SK-N-MC (cell line): ENCODE results near the gene SDF2.

Experiments
- DNase-seq: peaks from one replicate; pipeline ENCODE4 v3.0.0-alpha.2; 2011; ENCODE audit warnings: low read depth, low spot score
- H3K27ac ChIP-seq: fragments of 200-600 bp; sonication (generic); 2 replicates; pipeline ENCODE4 v1.5.1; 2016; ENCODE audit warnings: mixed run types
- H3K36me3 ChIP-seq: fragments of 200-600 bp; sonication (generic); 2 replicates; pipeline ENCODE4 v1.6.1; 2017; ENCODE audit warnings: antibody characterized with exemption, low read length, mixed read lengths; ENCODE audit not compliant: insufficient read depth
- H3K4me3 ChIP-seq: fragments of 200-600 bp; sonication (generic); 2 replicates; pipeline ENCODE4 v1.5.1; 2016
- H3K9ac ChIP-seq: fragments of 200-600 bp; sonication (generic); 2 replicates; pipeline ENCODE4 v1.8.0; 2017; ENCODE audit warnings: mixed run types, mixed read lengths; ENCODE audit not compliant: insufficient read length
- H3K9me3 ChIP-seq: fragments of 200-600 bp; sonication (generic); 2 replicates; pipeline ENCODE4 v1.6.1; 2017; ENCODE audit warnings: low read depth, mild to moderate bottlenecking, antibody characterized with exemption, low read length, moderate library complexity, mixed read lengths
- EZH2 ChIP-seq: fragments of 200-600 bp; sonication (generic); IDR thresholded peaks from one replicate; pipeline ENCODE4 v1.6.1; 2017; ENCODE audit warnings: antibody characterized with exemption
- FOXP2 ChIP-seq: optimal IDR thresholded peaks from 2 replicates; pipeline ENCODE3; 2011; ENCODE audit warnings: mild to moderate bottlenecking, moderate library complexity; ENCODE audit not compliant: insufficient read depth; ENCODE audit errors: extremely low read length, control extremely low read depth
- POLR2AphosphoS5 ChIP-seq: IDR thresholded peaks from 2 replicates; pipeline ENCODE4 v1.6.1; 2012; ENCODE audit warnings: mild to moderate bottlenecking, low read depth, low read length, borderline replicate concordance

Gene SDF2

DNA sequence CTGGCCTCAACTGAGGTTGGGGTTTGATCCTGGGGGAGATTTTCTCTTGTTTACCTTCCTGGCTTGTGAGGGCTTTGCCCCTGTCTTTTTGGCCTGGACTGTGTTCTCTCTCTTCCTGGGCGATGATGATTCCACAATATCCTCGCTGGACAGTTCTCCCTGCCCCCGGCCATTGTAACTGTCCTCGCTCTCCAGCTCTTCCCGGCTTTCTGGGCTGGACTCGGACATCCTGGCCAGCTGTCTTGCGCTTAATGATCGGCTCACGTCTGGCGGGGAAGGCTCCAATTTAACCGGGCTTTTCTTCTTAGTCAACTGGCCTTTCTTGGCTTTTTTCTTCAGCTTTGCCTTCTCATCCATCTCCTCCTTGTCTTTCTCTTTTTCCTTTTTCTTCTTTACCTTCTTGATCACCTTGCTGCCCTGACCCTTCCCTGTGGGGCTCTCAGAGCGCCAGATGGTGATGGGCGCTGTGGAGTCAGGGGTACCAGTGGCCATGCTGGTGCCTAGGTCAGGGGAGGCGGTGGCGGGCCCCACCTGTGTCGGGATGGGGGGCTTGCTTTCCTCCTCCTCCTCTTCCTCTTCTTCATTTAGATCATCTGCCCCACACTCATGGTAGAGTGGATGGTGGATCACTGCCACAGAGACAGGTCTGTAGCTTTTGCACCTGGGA lies 42.0 kb upstream of the SDF2 start:
- Histone ChIP-seq H3K9me3 (no peaks in the 10 kb centered on the region), H3K27ac (no peak overlapping the region), H3K4me3 (no peak overlapping the region), H3K9ac (no peak overlapping the region), H3K36me3 (peaks cover 40% of the 10 kb centered on the region; the same call in 1 of the 2 replicates)
- no peak for DNase-seq
- TF ChIP-seq FOXP2: no peak
- TF ChIP-seq POLR2AphosphoS5: no peak
- TF ChIP-seq EZH2: no peak

DNA sequence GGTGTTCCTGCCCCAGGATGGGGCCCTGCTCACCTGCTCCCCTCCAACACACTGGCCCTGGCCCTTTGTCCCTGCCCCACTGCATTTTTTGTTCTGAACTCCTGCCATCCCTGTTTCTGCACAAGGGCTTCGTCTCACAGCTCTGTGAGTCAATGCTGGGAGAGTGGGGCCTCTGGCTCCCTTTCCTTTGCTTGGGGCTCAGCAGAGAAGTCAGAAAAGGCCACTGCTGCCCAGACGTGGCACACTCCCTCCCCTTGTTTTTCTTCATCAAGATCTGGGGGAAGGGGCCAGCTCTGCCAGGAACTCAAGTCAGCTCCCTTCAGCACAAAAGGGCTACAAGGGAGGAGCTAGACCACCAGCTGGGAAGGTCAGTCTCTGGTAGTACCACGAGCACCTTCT lies 41.0 kb upstream of the SDF2 start:
- peaks cover 50% of the 10 kb centered on the region; the same call in 1 of the 2 replicates for H3K36me3 ChIP-seq
- no peak overlapping the region for H3K4me3 ChIP-seq
- no peaks in the 10 kb centered on the region for H3K9me3 ChIP-seq
- no peak for DNase-seq
- TF ChIP-seq FOXP2 (no peak), POLR2AphosphoS5 (no peak), EZH2 (no peak)
- H3K27ac ChIP-seq: no peak overlapping the region
- H3K9ac ChIP-seq: no peak overlapping the region

DNA sequence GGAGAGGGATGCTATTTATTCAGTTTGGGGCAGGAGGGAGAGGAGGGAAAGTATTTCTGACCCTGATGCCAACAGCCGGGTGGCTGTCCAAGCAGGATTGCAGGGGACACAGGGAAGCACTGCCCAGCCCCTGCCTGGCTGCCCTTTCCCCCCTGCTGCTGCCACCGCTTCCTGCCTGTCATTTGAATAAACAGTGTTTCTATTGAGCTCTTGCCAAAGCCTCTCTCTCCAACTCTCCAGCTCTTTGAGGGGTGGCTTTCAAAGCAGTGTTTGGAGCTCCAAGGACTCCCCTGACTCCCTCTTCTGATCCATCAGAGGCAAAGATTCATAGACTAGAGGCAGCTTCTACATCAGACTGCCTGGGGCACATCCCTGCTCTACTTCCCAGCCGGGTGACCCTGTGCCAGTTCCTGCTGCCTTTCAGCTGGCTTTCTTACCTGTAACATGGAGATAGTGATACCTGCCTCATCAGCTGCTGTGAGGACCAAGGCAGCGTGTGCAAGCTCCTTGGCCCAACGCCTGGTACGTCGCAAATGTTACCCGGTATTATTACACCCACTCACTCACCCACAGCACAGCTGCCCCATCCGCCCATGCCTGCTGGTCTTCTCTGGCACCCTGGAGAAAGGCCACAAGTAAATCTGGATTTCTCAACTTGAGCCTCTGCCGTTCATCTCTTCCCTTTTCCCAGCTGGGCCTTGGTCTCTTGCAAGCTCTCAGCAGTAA lies 40.5 kb upstream of the SDF2 start:
- Histone ChIP-seq H3K36me3 (peaks cover 55% of the 10 kb centered on the region), H3K27ac (no peak overlapping the region), H3K9ac (no peak overlapping the region), H3K4me3 (no peak overlapping the region), H3K9me3 (no peaks in the 10 kb centered on the region)
- no peak for DNase-seq
- TF ChIP-seq POLR2AphosphoS5 (no peak), EZH2 (no peak), FOXP2 (no peak)

DNA sequence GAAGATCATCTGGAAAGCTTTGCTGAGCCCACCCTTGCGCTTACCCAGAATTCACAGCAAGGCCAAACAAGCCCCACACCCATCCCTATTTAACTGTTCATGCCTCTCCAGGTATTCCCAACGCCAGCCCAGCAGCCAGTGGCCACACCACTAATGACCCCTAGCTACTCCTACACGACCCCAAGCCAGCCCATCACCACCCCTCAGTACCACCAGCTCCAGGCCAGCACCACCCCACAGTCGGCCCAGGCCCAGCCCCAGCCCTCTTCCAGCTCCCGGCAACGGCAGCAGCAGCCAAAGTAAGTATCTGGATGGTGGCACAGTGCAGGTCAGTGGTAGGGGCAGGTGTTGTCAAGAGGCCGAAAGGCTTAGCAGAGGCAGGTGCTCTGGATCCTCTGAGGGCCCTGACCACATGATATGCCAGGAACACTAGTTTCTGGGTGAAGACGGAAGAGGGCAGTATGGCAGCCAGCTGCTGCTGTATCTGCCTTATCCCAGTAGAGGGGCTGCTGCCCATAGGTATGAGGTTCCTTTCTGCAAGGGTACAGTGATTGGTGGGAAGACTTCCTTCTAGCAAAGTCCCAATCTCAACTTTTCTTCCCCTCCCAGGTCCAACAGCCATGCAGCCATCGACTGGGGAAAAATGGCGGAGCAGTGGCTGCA lies 39.3 kb upstream of the SDF2 start:
- H3K9ac ChIP-seq: no peak overlapping the region
- TF ChIP-seq FOXP2 (no peak), POLR2AphosphoS5 (no peak), EZH2 (no peak)
- DNase-seq: no peak
- H3K4me3 ChIP-seq: no peak overlapping the region
- H3K36me3 ChIP-seq: peaks cover 68% of the 10 kb centered on the region
- no peak overlapping the region for H3K27ac ChIP-seq
- no peaks in the 10 kb centered on the region for H3K9me3 ChIP-seq

DNA sequence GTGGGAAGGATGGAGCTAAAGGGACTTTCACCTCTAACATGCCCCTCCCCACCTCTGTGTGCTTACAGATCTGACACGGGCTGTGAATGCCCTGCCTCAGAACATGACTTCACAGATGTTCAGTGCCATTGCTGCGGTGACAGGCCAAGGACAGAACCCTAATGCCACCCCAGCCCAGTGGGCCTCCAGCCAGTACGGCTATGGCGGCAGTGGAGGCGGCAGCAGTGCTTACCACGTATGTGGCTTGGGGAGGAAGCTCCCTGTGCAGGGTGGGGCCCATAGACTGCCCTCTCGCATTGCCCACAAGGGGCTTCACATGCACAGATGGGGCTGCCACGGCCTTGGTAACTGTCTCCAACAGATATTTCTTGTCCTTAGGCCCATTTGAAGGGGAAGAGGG lies 38.6 kb upstream of the SDF2 start:
- DNase-seq: no peak
- Histone ChIP-seq H3K9me3 (no peaks in the 10 kb centered on the region), H3K4me3 (no peak overlapping the region), H3K9ac (no peak overlapping the region), H3K27ac (no peak overlapping the region), H3K36me3 (peaks cover 74% of the 10 kb centered on the region)
- TF ChIP-seq POLR2AphosphoS5: no peak
- no peak for TF ChIP-seq FOXP2
- TF ChIP-seq EZH2: no peak

DNA sequence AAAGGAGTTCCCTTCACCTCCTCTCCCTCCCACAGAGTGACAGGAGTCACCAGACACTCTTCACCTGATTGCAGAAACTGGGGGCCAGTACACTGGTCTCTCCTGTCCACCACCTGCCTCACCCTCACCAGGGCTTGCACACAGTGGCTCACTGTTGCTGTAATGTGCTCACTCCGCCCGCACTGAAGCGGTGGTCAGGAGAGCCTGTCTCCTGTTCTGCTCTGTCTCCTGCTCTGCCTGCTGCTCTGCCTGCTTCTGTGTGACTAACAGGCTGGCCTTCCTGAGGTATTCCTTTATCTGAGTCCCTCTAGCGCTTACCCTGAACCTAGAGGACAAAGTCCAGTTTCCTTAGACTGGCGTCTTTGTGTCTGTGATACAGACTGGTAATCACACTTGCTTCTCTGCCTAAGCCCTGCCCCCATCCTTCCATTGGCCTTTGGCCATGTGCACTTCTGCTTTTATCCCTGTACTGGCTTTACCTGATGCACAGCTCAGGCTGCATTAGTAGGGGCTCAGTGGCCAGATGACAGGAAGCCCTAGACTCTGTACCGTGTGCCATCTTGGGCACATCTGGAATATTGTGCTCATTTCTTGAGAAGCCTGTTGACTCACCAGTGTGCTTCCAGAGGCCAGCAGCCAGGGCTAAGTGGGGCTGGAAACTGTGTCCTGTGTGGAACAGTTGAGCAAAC lies 36.7 kb upstream of the SDF2 start:
- Histone ChIP-seq H3K27ac (no peak overlapping the region), H3K4me3 (no peak overlapping the region), H3K36me3 (peaks cover 93% of the 10 kb centered on the region), H3K9ac (no peak overlapping the region), H3K9me3 (no peaks in the 10 kb centered on the region)
- DNase-seq: no peak
- TF ChIP-seq POLR2AphosphoS5: no peak
- TF ChIP-seq EZH2: no peak
- no peak for TF ChIP-seq FOXP2

DNA sequence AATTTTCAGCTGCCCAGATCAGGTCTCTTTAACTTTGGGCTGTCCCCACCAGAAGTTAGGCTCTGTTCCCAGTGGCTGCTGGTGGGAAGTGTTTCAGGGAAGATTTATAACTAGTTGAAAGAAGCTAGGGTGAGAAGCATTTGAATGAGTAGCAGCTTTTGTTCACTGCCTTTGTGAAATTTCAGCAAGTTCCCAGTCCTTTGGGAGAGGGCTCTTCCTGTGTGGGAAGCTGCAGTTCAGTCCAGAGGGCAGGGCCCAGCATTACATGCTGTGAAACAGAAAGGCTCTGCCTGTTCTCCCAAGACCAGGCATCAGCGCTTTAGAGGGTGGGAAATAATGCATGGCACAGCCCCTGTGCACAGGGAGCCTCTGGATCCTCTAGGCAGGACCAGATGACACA lies 32.2 kb upstream of the SDF2 start:
- no peak for DNase-seq
- H3K27ac ChIP-seq: no peak overlapping the region
- H3K9ac ChIP-seq: no peak overlapping the region
- no peak overlapping the region for H3K4me3 ChIP-seq
- TF ChIP-seq EZH2 (no peak), FOXP2 (no peak), POLR2AphosphoS5 (no peak)
- H3K9me3 ChIP-seq: no peaks in the 10 kb centered on the region
- peaks cover 88% of the 10 kb centered on the region for H3K36me3 ChIP-seq

DNA sequence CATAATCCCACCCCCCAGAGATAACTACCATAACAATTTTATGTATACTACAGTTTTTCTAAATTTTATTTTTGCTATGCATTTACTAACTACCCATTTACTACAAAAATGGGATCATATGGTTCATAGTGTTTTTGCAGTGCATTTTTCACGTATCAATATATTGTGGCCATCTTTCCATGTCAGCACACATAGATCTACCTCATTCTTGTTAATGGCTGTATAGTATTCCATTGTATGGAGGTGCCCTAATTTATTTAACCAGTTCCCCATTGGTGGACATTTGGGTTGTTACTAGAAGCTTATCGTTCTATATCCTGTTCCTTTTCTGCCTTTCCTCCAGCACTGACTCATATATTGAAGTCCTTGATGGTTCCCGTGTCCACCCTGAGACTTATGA lies 27.3 kb upstream of the SDF2 start:
- Histone ChIP-seq H3K36me3 (peaks cover 87% of the 10 kb centered on the region), H3K4me3 (no peak overlapping the region), H3K27ac (no peak overlapping the region), H3K9me3 (no peaks in the 10 kb centered on the region), H3K9ac (no peak overlapping the region)
- no peak for TF ChIP-seq EZH2
- no peak for TF ChIP-seq POLR2AphosphoS5
- TF ChIP-seq FOXP2: no peak
- DNase-seq: no peak
